ENCODE results near the gene TNNT3. TPM values are rescaled to one million over a fixed set of nuclear protein-coding genes. Genes with fewer than 3 reads are reported as not detected.

TNNT3 gene
- total and polyA plus RNA-seq, 2 experiments from 2014 or later = not detected

- Histone ChIP-seq H3K9me2 (ENCODE audit: insufficient read depth) (no peaks in the 10 kb centered on the region), H4K20me1 (ENCODE audit: insufficient read depth) (no peaks in the 10 kb centered on the region), H3K27me3 (replicated peaks; ENCODE audit: insufficient read depth) (0 out of 2 replicates have a peak, but pooled peaks cover 3% of the 10 kb centered on the region), H3K4me1 (ENCODE audit: insufficient read depth) (no peaks in the 10 kb centered on the region), H3K9ac (no peak overlapping the region), H3K4me3 (no peak overlapping the region), H2AFZ (no peak overlapping the region), H3K4me2 (ENCODE audit: unreplicated experiment) (no peak overlapping the region), H3K36me3 (ENCODE audit: low read depth) (no peaks in the 10 kb centered on the region), H3K27ac (no peak overlapping the region), H3K79me2 (ENCODE audit: insufficient read depth) (no peaks in the 10 kb centered on the region), H3F3A (ENCODE audit: insufficient read depth) (no peaks in the 10 kb centered on the region), H3K9me3 (ENCODE audit: low read depth) (no peaks in the 10 kb centered on the region)
- no peak for DNase-seq
- WGBS, 2 experiments (ENCODE audit: low coverage in 1 of 2, low lambda C conversion rate in 2 of 2, missing lambda C conversion rate in 2 of 2) = 48 to 62% methylated on average over 15 to 21 of the region's 21 CpGs
- in situ Hi-C loops (cut with MboI) = no loop called here
- TF ChIP-seq EZH2 (IDR thresholded peaks at IDR 0.05; ENCODE audit: insufficient read depth, poor library complexity, severe bottlenecking) = no peak
- TF ChIP-seq EZH2phosphoT487 (IDR thresholded peaks at IDR 0.05; ENCODE audit: insufficient read depth, low read depth) = no peak
Observed at GRCh38 chr11:1920909-1921573, 1.5 kb downstream of the TNNT3 start.

GRCh38 chr11:1921574-1922141, 2.2 kb downstream of the TNNT3 start:
- H3K79me2 ChIP-seq (ENCODE audit: insufficient read depth) = no peaks in the 10 kb centered on the region
- H3K9me3 ChIP-seq (ENCODE audit: low read depth) = no peaks in the 10 kb centered on the region
- in situ Hi-C loops (cut with MboI) = no loop called here
- H3K9ac ChIP-seq = no peak overlapping the region
- H3F3A ChIP-seq (ENCODE audit: insufficient read depth) = no peaks in the 10 kb centered on the region
- H3K9me2 ChIP-seq (ENCODE audit: insufficient read depth) = no peaks in the 10 kb centered on the region
- 10 to 16% methylated on average over 17 to 18 of the region's 18 CpGs for WGBS, 2 experiments (ENCODE audit: low coverage in 1 of 2, low lambda C conversion rate in 2 of 2, missing lambda C conversion rate in 2 of 2)
- H3K4me2 ChIP-seq (ENCODE audit: unreplicated experiment) = no peak overlapping the region
- H3K4me3 ChIP-seq = no peak overlapping the region
- DNase-seq = peak; percentile 57
- H3K27ac ChIP-seq = no peak overlapping the region
- no peaks in the 10 kb centered on the region for H3K4me1 ChIP-seq (ENCODE audit: insufficient read depth)
- TF ChIP-seq EZH2 (IDR thresholded peaks at IDR 0.05; ENCODE audit: insufficient read depth, poor library complexity, severe bottlenecking) (no peak), EZH2phosphoT487 (IDR thresholded peaks at IDR 0.05; ENCODE audit: insufficient read depth, low read depth) (no peak)
- H4K20me1 ChIP-seq (ENCODE audit: insufficient read depth) = no peaks in the 10 kb centered on the region
- no peaks in the 10 kb centered on the region for H3K36me3 ChIP-seq (ENCODE audit: low read depth)
- 0 out of 2 replicates have a peak, but pooled peaks cover 3% of the 10 kb centered on the region for H3K27me3 ChIP-seq (replicated peaks; ENCODE audit: insufficient read depth)
- H2AFZ ChIP-seq = no peak overlapping the region

- Histone ChIP-seq H3F3A (ENCODE audit: insufficient read depth) (no peaks in the 10 kb centered on the region), H3K4me2 (ENCODE audit: unreplicated experiment) (no peak overlapping the region), H3K9me2 (ENCODE audit: insufficient read depth) (no peaks in the 10 kb centered on the region), H2AFZ (no peak overlapping the region), H3K9ac (no peak overlapping the region), H3K4me1 (ENCODE audit: insufficient read depth) (no peaks in the 10 kb centered on the region), H4K20me1 (ENCODE audit: insufficient read depth) (no peaks in the 10 kb centered on the region), H3K4me3 (no peak overlapping the region), H3K27me3 (replicated peaks; ENCODE audit: insufficient read depth) (no peaks in the 10 kb centered on the region), H3K79me2 (ENCODE audit: insufficient read depth) (no peaks in the 10 kb centered on the region), H3K36me3 (ENCODE audit: low read depth) (no peaks in the 10 kb centered on the region), H3K9me3 (ENCODE audit: low read depth) (no peaks in the 10 kb centered on the region), H3K27ac (no peak overlapping the region)
- in situ Hi-C loops (cut with MboI) = no loop called here
- DNase-seq = no peak
- WGBS, 2 experiments (ENCODE audit: low coverage in 1 of 2, low lambda C conversion rate in 2 of 2, missing lambda C conversion rate in 2 of 2) = 50 to 53% methylated on average over 10 to 14 of the region's 14 CpGs
- TF ChIP-seq EZH2phosphoT487 (IDR thresholded peaks at IDR 0.05; ENCODE audit: insufficient read depth, low read depth) (no peak), EZH2 (IDR thresholded peaks at IDR 0.05; ENCODE audit: insufficient read depth, poor library complexity, severe bottlenecking) (no peak)
Observed at GRCh38 chr11:1922481-1923081, 3.1 kb downstream of the TNNT3 start.

GRCh38 chr11:1923201-1923956, 3.9 kb downstream of the TNNT3 start:
- Histone ChIP-seq H3K4me2 (ENCODE audit: unreplicated experiment) (no peak overlapping the region), H4K20me1 (ENCODE audit: insufficient read depth) (no peaks in the 10 kb centered on the region), H3K79me2 (ENCODE audit: insufficient read depth) (no peaks in the 10 kb centered on the region), H3K27me3 (replicated peaks; ENCODE audit: insufficient read depth) (no peaks in the 10 kb centered on the region), H3K4me1 (ENCODE audit: insufficient read depth) (no peaks in the 10 kb centered on the region), H2AFZ (no peak overlapping the region), H3K27ac (no peak overlapping the region), H3K9me2 (ENCODE audit: insufficient read depth) (no peaks in the 10 kb centered on the region), H3K36me3 (ENCODE audit: low read depth) (no peaks in the 10 kb centered on the region), H3F3A (ENCODE audit: insufficient read depth) (no peaks in the 10 kb centered on the region), H3K9me3 (ENCODE audit: low read depth) (no peaks in the 10 kb centered on the region), H3K9ac (no peak overlapping the region), H3K4me3 (no peak overlapping the region)
- in situ Hi-C loops (cut with MboI) = no loop called here
- TF ChIP-seq EZH2 (IDR thresholded peaks at IDR 0.05; ENCODE audit: insufficient read depth, poor library complexity, severe bottlenecking) (no peak), EZH2phosphoT487 (IDR thresholded peaks at IDR 0.05; ENCODE audit: insufficient read depth, low read depth) (no peak)
- WGBS, 2 experiments (ENCODE audit: low coverage in 1 of 2, low lambda C conversion rate in 2 of 2, missing lambda C conversion rate in 2 of 2) = 64 to 66% methylated on average over 20 to 22 of the region's 22 CpGs
- DNase-seq = no peak
